Astrocyte (in vitro differentiated cells and primary cell): Measurements from ENCODE around the gene IFT52. TPM values are rescaled to one million over a fixed set of nuclear protein-coding genes. Genes with fewer than 3 reads are reported as not detected.

ENCODE experiments used
- DNase-seq: peaks from one replicate; pipeline ENCODE4 v3.0.0-alpha.2; 2010; ENCODE audit warnings: low read depth
- FAIRE-seq: peaks from 2 replicates; lab custom pipeline; 2011; peaks lifted over from hg19 to GRCh38; lab: Jason Lieb, UNC
- H2AFZ ChIP-seq: 2 replicates; pipeline ENCODE4 v1.6.0; 2012; ENCODE audit warnings: low read depth, low read length, inconsistent platforms
- H3K27ac ChIP-seq: 2 replicates; pipeline ENCODE4 v1.5.1; 2011; ENCODE audit warnings: low read depth, low read length, inconsistent platforms
- H3K27me3 ChIP-seq: 2 replicates; pipeline ENCODE4 v1.6.0; 2011; ENCODE audit warnings: low read length, inconsistent platforms; ENCODE audit not compliant: insufficient read depth
- H3K36me3 ChIP-seq: 2 replicates; pipeline ENCODE4 v1.5.1; 2011; ENCODE audit warnings: low read length, inconsistent platforms; ENCODE audit not compliant: insufficient read depth
- H3K4me1 ChIP-seq: 2 replicates; pipeline ENCODE4 v1.5.1; 2011; ENCODE audit warnings: low read length, inconsistent platforms; ENCODE audit not compliant: insufficient read depth
- H3K4me2 ChIP-seq: 2 replicates; pipeline ENCODE4 v1.6.0; 2012; ENCODE audit warnings: low read length, inconsistent platforms
- H3K4me3 ChIP-seq: 2 replicates; pipeline ENCODE4 v1.5.1; 2011; ENCODE audit warnings: low read depth, mild to moderate bottlenecking, low read length, inconsistent platforms; ENCODE audit not compliant: insufficient read depth
- H3K79me2 ChIP-seq: 2 replicates; pipeline ENCODE4 v1.6.0; 2012; ENCODE audit warnings: mild to moderate bottlenecking, low read length, inconsistent platforms; ENCODE audit not compliant: insufficient read depth
- H3K9ac ChIP-seq: 2 replicates; pipeline ENCODE4 v1.6.0; 2012; ENCODE audit warnings: mild to moderate bottlenecking, low read length, inconsistent platforms
- H3K9me3 ChIP-seq: 2 replicates; pipeline ENCODE4 v1.5.1; 2012; ENCODE audit warnings: low read depth, mild to moderate bottlenecking, low read length, inconsistent platforms; ENCODE audit not compliant: insufficient read depth
- H4K20me1 ChIP-seq: 2 replicates; pipeline ENCODE4 v1.6.0; 2012; ENCODE audit warnings: low read length, inconsistent platforms; ENCODE audit not compliant: insufficient read depth
- H3K27ac Mint-ChIP-seq: one replicate; pipeline ENCODE4 v1.8.0; 2021; ENCODE audit warnings: mild to moderate bottlenecking, mixed read lengths; ENCODE audit not compliant: unreplicated experiment
- H3K27me3 Mint-ChIP-seq: one replicate; pipeline ENCODE4 v1.8.0; 2021; ENCODE audit warnings: low read depth, mixed read lengths; ENCODE audit not compliant: unreplicated experiment
- H3K36me3 Mint-ChIP-seq: one replicate; pipeline ENCODE4 v1.8.0; 2021; ENCODE audit warnings: low read depth, mixed read lengths; ENCODE audit not compliant: unreplicated experiment
- H3K4me1 Mint-ChIP-seq: one replicate; pipeline ENCODE4 v1.8.0; 2021; ENCODE audit warnings: low read depth, mixed read lengths; ENCODE audit not compliant: unreplicated experiment
- H3K4me3 Mint-ChIP-seq: one replicate; pipeline ENCODE4 v1.8.0; 2021; ENCODE audit warnings: mild to moderate bottlenecking, moderate library complexity, mixed read lengths; ENCODE audit not compliant: unreplicated experiment
- H3K9me3 Mint-ChIP-seq: one replicate; pipeline ENCODE4 v1.8.0; 2021; ENCODE audit warnings: mild to moderate bottlenecking, mixed read lengths; ENCODE audit not compliant: unreplicated experiment
- CTCF ChIP-seq: IDR thresholded peaks from 2 replicates; pipeline ENCODE4 v1.5.1; 2011; ENCODE audit warnings: low read depth, mild to moderate bottlenecking, inconsistent platforms, low read length, moderate library complexity; ENCODE audit not compliant: insufficient read depth
- EZH2 ChIP-seq: IDR thresholded peaks from 2 replicates; pipeline ENCODE4 v1.6.1; 2012; ENCODE audit warnings: mild to moderate bottlenecking, low read length, inconsistent platforms; ENCODE audit not compliant: insufficient read depth
- total RNA-seq: library from RNA; stranded (reverse); gene quantifications from 2 replicates; pipeline ENCODE4 v1.2.1, GENCODE V29; 2021

IFT52 gene
- total RNA-seq, 1 donor from 2014 or later, result 27.0 TPM

GRCh38 chr20:43666376-43667328, 75.9 kb downstream of the IFT52 start, which contains the start of gene MYBL2:
TSS of gene MYBL2 (plus strand) at chr20:43667114. CDS start at chr20:43667284, 170 bp downstream.
- Histone ChIP-seq H3K4me2 (peak within 1 kb of the TSS; percentile 87), H3K79me2 (peaks cover 5% of the 10 kb centered on the region), H3K36me3 (no peaks in the 10 kb centered on the region), H3K27ac (no peak within 1 kb of the TSS), H3K9ac (peak within 1 kb of the TSS; percentile 57), H3K4me1 (peaks cover 9% of the 10 kb centered on the region), H3K4me3 (peak within 1 kb of the TSS; percentile 56), H4K20me1 (peaks cover 11% of the 10 kb centered on the region), H3K27me3 (no peaks in the 10 kb centered on the region), H2AFZ (peak within 1 kb of the TSS; percentile 75), H3K9me3 (no peaks in the 10 kb centered on the region)
- no peak for FAIRE-seq
- H3K4me1 Mint-ChIP-seq, result no peaks in the 10 kb centered on the region
- no peaks in the 10 kb centered on the region for H3K9me3 Mint-ChIP-seq
- peak within 1 kb of the TSS; percentile 73 for H3K4me3 Mint-ChIP-seq
- DNase-seq, result peak; percentile 10
- H3K27ac Mint-ChIP-seq, result no peak within 1 kb of the TSS
- peaks cover 1% of the 10 kb centered on the region for H3K36me3 Mint-ChIP-seq
- no peak for TF ChIP-seq EZH2
- TF ChIP-seq CTCF, result no peak
- H3K27me3 Mint-ChIP-seq, result peaks cover 17% of the 10 kb centered on the region

GRCh38 chr20:43667341-43668132, 76.8 kb downstream of the IFT52 start:
- Mint-ChIP-seq H3K36me3 (peaks cover 1% of the 10 kb centered on the region), H3K9me3 (no peaks in the 10 kb centered on the region), H3K27me3 (peaks cover 17% of the 10 kb centered on the region), H3K4me1 (no peaks in the 10 kb centered on the region), H3K4me3 (peak overlapping the region; percentile 67), H3K27ac (no peak overlapping the region)
- TF ChIP-seq EZH2 (no peak), CTCF (no peak)
- Histone ChIP-seq H3K9me3 (no peaks in the 10 kb centered on the region), H3K27me3 (no peaks in the 10 kb centered on the region), H3K27ac (no peak overlapping the region), H2AFZ (peak overlapping the region; percentile 24), H3K36me3 (no peaks in the 10 kb centered on the region), H3K4me1 (peaks cover 9% of the 10 kb centered on the region), H3K4me3 (peak overlapping the region; percentile 54), H3K4me2 (peak overlapping the region; percentile 87), H4K20me1 (peaks cover 11% of the 10 kb centered on the region), H3K79me2 (peaks cover 5% of the 10 kb centered on the region), H3K9ac (peak overlapping the region; percentile 57)
- FAIRE-seq (no peak), DNase-seq (no peak)
